Psoas muscle (tissue), 8 donors: ENCODE data around the gene EIF2S3. TPM values are rescaled to one million over a fixed set of nuclear protein-coding genes. Genes with fewer than 3 reads are reported as not detected.

Experiments used
- ATAC-seq, 4 donors: fragments of 200-7000 bp; cut with Tn5 transposase; one replicate each; pipeline ENCODE4 v1.9.1; 2020; ENCODE audit warnings: moderate library complexity in 3 of 4, mild to moderate bottlenecking in 2 of 4
- DNase-seq, 2 donors: peaks; one replicate each; pipeline ENCODE4 v3.0.0-alpha.2; 2020
- H3K27ac ChIP-seq: fragments of 200-600 bp; one replicate; pipeline ENCODE4 v1.8.0; 2022
- H3K27me3 ChIP-seq, 3 donors: fragments of 200-600 bp in 1 of 3; one replicate each; pipeline versions ENCODE4 v1.6.1 to v1.8.0; 2013 to 2022; ENCODE audit warnings: low read length in 2 of 3, mild to moderate bottlenecking in 2 of 3, moderate library complexity in 1 of 3; ENCODE audit not compliant: insufficient read depth in 3 of 3
- H3K36me3 ChIP-seq, 2 donors: fragments of 200-600 bp in 1 of 2; one replicate each; pipeline versions ENCODE4 v1.6.1 to v1.8.0; 2013 to 2022; ENCODE audit warnings: low read depth in 1 of 2, mild to moderate bottlenecking in 1 of 2, moderate library complexity in 1 of 2; ENCODE audit not compliant: insufficient read depth in 1 of 2
- H3K4me1 ChIP-seq: fragments of 200-600 bp; one replicate; pipeline ENCODE4 v1.8.0; 2022
- H3K4me3 ChIP-seq: fragments of 200-600 bp; one replicate; pipeline ENCODE4 v1.8.0; 2022; ENCODE audit warnings: mild to moderate bottlenecking
- H3K9me3 ChIP-seq: fragments of 200-600 bp; one replicate; pipeline ENCODE4 v1.8.0; 2022
- CTCF ChIP-seq: fragments of 200-600 bp; IDR thresholded peaks from one replicate; pipeline ENCODE4 v1.8.0; 2022; ENCODE audit warnings: antibody characterized with exemption
- WGBS, 3 donors: extraction: QIAGEN DNeasy Blood & Tissue Kit; methylation state at CpG; one replicate each; pipeline versions ENCODE4 v1.1.6 to v1.1.7; 2013; 5-methylcytosine and 5-hydroxymethylcytosine counted together
- intact Hi-C, 2 donors: fragments of 100-400 bp; cut with DNase I; formaldehyde crosslinking; loops; one replicate each; pipeline versions ENCODE4 v1.11.0 to v1.14.2; 2022
- long read RNA-seq, 2 donors: library from polyadenylated mRNA; unstranded; transcript quantifications; one replicate each; pipeline ENCODE4 v2.0.0, GENCODE V29; 2021
- polyA plus RNA-seq, 3 donors: library from polyadenylated mRNA; stranded (reverse); fragments of 200-250 nt; gene quantifications; one replicate each; pipeline ENCODE4 v1.2.3, GENCODE V29; 2013
- total RNA-seq, 4 donors: library from RNA; stranded (reverse); fragmentation: NEBNext Ultra II Directional in 2 of 4; extraction: Animal tissue kit (Norgen Biotek cat#: 25700) in 2 of 4; gene quantifications; one replicate each; pipeline versions ENCODE4 v1.2.1 to v1.2.4, GENCODE V29; 2021 to 2023
- donor health status: healthy with polysubstance abuse.
- donor health status: DM: no; HTN: no; CAD: no; lungs with moderate emphysema.
- donor health status: Bipolar disorder and iron deficiency.
- donor health status: healthy.
- donor health status: DM: yes; HTN: yes; CAD: no.
- donor health status: DM: no; HTN: no; CAD: no.
- donor health status: DM: no; HTN: no; CAD: no.
- donor health status: DM: yes; HTN: yes; CAD: no.

EIF2S3 gene
- total RNA-seq: 100 to 1,000 TPM in 3 of 4 donors, 10 to 100 TPM in 1; 96.6 to 130 (median 112) TPM
- polyA plus RNA-seq: 10 to 100 TPM; 56.1 to 62.9 (median 58.0) TPM
- long read RNA-seq, donor 1, transcript EIF2S3-201 (12 exons, 2,858 nt): major isoform, 118 of 127 reads
- long read RNA-seq, donor 1, partial matches to known transcripts: 6 of 127 reads
- long read RNA-seq, donor 1, other reads (novel, unspliced or antisense): 3 of 127 reads
- long read RNA-seq, donor 2, transcript EIF2S3-201 (12 exons, 2,858 nt): major isoform, 169 of 179 reads
- long read RNA-seq, donor 2, partial matches to known transcripts: 5 of 179 reads
- long read RNA-seq, donor 2, other reads (novel, unspliced or antisense): 5 of 179 reads

DNA sequence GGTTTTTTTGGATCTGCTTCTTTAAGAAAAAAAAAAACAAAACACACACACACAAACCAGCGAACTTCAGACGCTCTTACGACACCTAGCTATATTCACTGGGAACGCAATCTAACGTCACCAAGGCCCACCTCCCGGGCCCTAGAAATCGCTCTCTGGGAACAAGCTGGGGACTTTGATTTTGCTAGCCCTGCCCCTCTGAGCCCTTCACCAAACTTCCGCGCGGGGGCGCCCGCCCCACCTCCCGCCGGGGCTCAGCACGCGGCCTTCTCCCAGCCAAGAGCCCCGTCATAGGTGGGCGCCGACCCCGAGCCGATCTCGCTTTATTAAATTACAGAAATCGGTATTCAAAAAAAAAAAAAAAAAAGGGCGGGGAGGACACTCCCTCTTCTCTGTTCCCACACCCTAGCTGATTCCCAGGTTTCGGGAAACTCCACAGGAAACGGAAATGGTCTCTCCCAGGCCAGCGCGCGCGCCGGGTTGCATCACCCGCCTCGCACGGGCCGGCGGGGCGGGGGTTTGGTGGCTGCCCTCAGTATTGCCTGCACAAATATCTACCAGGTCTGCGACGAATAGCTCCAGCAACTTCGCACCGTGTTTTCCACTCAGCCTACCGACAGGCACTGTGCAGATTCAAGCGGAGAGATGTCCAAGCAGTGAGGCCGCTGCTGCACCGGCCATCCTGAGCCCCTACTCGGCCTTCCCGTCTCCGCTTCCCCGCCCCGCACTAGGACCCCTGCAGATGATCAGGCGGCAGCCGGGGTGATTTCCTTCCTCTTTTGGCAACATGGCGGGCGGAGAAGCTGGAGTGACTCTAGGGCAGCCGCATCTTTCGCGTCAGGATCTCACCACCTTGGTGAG, at the start of gene EIF2S3:
Gene EIF2S3, plus strand, starts transcription at position 775 of the 861 bp plus-strand sequence. Its CDS starts 13 bp downstream, at position 788.
- Histone ChIP-seq H3K36me3 (no peaks in the 10 kb centered on the region), H3K9me3 (no peaks in the 10 kb centered on the region), H3K27ac (peak within 1 kb of the TSS; percentile 92), H3K4me1 (no peaks in the 10 kb centered on the region), H3K4me3 (no peak within 1 kb of the TSS), H3K27me3 (no peaks in the 10 kb centered on the region)
- peak; percentile 73 for TF ChIP-seq CTCF
- WGBS, 3 donors: 0 to 1% (median 0%) methylated on average over 47 to 55 of the region's 57 CpGs
- ATAC-seq: peak; percentile 96 to 97 (median 97)
- peak; percentile 92 to 95 for DNase-seq
- intact Hi-C loops: loop anchor here (1.0 to 2.0 kb wide), 3 partner anchors 29 to 96 kb away; no protein-coding TSS in a partner anchor

- no peak for TF ChIP-seq CTCF
- no peak overlapping the region for H3K27ac ChIP-seq
- WGBS, 3 donors: 69 to 85% (median 77%) methylated on average over 1 of the region's 1 CpG
- peaks cover 0 to 12% of the 10 kb centered on the region in 2 donors for H3K36me3 ChIP-seq
- H3K27me3 ChIP-seq: peaks cover 0 to 9% (median 0%) of the 10 kb centered on the region in 3 donors
- H3K4me3 ChIP-seq: no peak overlapping the region
- H3K9me3 ChIP-seq: no peaks in the 10 kb centered on the region
- intact Hi-C loops: no loop called here
- ATAC-seq (no peak), DNase-seq (no peak)
- H3K4me1 ChIP-seq: no peaks in the 10 kb centered on the region
Observed at GRCh38 chrX:24005028-24005427, 49.7 kb upstream of the EIF2S3 start.

DNA sequence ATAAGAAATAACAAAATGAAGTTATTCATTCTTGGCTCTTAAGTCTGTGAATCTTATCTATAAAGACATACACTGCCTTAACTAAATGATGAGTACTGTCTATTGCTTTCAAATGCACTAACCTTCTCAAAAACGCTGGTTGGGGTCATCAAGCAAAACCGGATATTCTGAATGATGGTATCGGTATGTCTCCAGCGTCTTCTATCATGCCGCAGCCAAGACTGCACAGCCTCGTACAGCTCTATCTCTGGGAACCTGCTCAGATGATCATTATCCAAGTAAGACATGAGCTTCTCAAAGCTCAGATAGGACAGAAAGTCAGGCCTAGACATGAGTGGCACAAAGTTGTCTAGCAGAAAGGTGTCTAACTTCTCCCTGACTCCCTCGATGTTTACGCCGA, 48.9 kb upstream of the EIF2S3 start:
- TF ChIP-seq CTCF: no peak
- ATAC-seq (no peak), DNase-seq (no peak)
- Histone ChIP-seq H3K36me3 (peaks cover 0 to 12% of the 10 kb centered on the region in 2 donors), H3K9me3 (no peaks in the 10 kb centered on the region), H3K4me1 (no peaks in the 10 kb centered on the region), H3K27me3 (peaks cover 0 to 9% (median 0%) of the 10 kb centered on the region in 3 donors), H3K4me3 (no peak overlapping the region), H3K27ac (no peak overlapping the region)
- intact Hi-C loops: no loop called here
- WGBS, 3 donors: 87 to 97% (median 91%) methylated on average over 9 of the region's 9 CpGs

DNA sequence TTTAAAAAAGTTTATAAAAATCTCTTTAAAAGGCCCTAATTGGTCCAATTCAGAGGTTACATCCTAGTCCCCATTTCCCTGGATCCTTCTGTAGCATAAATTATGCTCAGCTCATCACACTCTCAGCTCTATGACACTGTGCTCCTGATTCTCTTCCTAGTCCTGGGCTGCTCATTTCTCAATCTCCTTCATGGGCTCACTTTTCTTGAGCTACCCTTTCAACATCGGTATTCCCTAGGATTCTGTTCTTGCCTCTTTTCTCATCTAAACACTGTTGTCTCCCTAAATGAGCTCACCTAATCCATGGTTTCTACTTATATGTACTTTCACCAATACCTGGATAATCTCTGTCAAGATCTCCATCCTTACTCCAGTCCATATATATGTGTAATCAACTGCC, 42.5 kb upstream of the EIF2S3 start:
- Histone ChIP-seq H3K9me3 (no peaks in the 10 kb centered on the region), H3K4me1 (no peaks in the 10 kb centered on the region), H3K27me3 (peaks cover 0 to 27% (median 0%) of the 10 kb centered on the region in 3 donors), H3K36me3 (no peaks in the 10 kb centered on the region), H3K27ac (no peak overlapping the region), H3K4me3 (no peak overlapping the region)
- no peak for TF ChIP-seq CTCF
- DNase-seq (no peak), ATAC-seq (no peak)
- WGBS, 3 donors: 92 to 100% (median 95%) methylated on average over 1 of the region's 1 CpG
- intact Hi-C loops: loop anchor here (10.0 kb wide), 2 partner anchors 87 to 227 kb away; partner anchors contain the start of gene SAT1 (in 1 of the 2)
